KBM-7 (cell line): ENCODE results near the gene KCNN1.
"Not testable (repeated sequence)": the region's sequence is repeated elsewhere in the genome, so short reads cannot be mapped to it uniquely, and the experiment has no call there.

Experiments used
- DNase-seq: peaks from one replicate; pipeline ENCODE4 v3.0.0-alpha.2; 2015
- in situ Hi-C: fragments of 300-500 bp; cut with MboI; formaldehyde crosslinking; loops from 2 replicates; pipeline ENCODE4 v1.14.3; 2020; ENCODE audit warnings: low sequenced_read_pairs, low pct_unique_long_range_greater_than_20kb, mixed read lengths

Gene KCNN1

DNA sequence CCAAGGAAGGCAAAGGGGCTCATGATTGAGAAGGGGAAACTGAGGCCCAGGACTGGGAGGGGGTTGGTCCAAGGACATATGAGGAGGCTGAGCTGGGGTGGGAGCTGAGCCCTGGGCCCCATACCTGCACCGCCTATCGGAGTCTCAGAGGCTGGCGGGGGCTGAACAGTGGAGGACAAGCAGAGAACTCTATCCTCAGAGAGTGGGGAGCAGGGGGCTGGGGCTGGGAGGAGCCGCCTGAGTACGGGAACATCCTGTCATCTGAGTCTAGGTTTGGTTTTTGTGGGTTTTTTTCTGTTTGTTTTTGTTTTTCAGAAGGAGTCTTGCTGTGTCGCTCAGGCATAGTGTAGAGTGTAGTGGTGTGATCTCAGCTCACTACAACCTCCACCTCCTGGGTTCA lies 47.3 kb downstream of the KCNN1 start:
- no peak for DNase-seq
- in situ Hi-C loops: no loop called here

DNA sequence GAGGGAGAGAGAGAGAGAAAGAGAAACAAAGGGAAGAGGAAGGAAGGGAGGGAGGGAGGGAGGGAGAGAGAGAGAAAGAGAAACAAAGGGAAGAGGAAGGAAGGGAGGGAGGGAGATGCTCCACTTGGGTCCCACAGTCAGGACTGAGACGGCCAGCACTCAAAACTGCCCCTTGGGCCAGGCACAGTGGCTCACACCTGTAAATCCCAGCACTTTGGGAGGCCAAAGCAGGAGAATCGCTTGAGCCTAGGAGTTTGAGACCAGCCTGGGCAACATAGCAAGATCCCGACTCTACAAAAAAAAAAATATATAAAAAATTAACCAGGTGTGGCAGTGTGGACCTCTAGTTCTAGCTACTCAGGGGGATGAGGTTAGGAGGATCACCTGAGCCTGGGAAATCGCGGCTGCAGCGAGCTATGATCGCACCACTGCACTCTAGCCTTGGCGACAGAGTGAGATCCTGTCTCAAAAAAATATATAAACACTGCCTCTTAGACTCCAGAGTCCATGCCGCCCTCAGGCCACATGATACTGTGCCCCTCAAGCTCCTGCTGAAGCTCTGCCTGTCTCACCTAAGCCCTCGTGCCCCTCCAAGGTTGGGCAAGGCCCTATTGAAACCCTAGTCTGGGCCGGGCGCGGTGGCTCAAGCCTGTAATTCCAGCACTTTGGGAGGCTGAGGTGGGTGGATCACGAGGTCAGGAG lies 49.5 kb downstream of the KCNN1 start:
- no peak for DNase-seq
- in situ Hi-C loops: no loop called here

DNA sequence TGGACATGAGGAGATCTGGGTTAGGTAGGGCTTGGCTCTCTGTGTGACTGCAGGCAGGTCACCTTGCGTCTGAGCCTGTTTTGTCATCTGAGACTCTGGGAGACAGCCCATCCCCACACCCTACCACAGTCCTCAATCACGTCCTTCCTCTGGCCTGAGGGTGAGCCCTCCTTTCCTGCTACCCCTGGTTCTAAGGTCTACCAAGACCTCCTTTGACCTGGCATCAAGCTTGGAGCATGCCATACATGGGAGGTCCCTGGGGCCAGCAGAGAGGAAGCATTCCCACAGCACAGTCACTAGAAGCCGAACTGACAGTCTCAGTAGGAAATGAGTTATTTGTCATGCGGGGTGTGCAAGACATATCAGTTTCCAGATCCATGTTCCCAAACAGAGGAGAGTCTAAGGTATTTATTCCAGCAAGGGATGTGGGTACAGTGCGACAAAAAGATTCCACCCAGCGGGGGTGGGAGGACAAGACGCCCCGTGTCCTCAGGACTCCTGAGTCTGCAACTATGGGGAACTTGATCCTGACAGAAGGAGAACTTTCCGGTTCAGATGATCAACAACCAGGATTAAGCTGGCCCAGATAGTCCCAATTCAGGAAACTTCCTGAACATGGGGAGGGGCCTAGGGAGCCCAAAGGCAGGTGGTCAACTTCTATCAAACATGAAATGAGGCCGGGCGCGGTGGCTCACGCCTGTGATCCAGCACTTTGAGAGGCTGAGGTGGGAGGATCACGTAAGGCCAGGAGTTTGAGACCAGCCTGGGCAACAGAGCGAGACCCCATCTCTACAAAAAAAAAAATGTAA lies 50.6 kb downstream of the KCNN1 start:
- in situ Hi-C loops: no loop called here
- peak; percentile 36 for DNase-seq

DNA sequence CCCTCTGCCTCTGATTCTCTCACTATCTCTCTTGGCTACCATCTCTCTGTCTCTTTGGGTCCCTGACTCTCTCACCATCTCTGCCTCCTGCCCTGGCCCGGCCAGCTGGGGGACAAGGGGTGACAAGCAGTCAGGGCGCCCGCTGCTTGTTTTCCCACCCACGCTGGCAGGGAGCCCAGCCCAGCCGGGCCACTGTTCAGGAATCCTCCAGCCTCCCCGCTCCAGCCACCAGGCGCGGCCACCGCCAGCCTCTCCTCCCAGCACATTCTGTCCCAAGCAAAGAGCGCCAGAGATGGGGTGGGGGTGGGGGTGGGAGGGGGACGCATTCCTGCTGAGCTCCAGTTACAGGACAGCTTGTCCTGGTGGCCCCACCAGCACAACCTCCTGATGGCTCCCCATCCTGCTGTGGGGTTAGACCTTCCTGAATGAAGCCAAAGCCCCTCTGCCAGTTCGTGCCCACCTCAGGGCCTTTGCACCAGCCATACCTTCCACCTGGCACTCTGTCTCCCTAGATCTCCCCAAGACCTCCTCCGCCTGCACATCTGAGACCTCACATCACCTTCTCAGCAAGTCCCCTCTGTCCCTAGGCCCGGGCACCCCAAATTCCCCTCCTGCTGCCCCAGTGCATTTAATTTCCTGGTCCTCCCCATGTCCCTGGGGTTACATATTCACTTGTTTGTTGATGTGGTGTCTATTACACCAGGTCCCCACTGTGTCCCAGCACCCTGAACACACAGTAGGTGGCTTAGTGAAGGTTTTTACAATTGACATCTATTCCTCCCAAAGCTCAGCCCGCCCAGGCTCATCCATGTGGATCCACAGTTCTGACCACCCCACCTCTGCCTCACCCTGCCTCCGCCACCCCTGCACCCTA lies 53.5 kb downstream of the KCNN1 start:
- DNase-seq: no peak
- in situ Hi-C loops: no loop called here

DNA sequence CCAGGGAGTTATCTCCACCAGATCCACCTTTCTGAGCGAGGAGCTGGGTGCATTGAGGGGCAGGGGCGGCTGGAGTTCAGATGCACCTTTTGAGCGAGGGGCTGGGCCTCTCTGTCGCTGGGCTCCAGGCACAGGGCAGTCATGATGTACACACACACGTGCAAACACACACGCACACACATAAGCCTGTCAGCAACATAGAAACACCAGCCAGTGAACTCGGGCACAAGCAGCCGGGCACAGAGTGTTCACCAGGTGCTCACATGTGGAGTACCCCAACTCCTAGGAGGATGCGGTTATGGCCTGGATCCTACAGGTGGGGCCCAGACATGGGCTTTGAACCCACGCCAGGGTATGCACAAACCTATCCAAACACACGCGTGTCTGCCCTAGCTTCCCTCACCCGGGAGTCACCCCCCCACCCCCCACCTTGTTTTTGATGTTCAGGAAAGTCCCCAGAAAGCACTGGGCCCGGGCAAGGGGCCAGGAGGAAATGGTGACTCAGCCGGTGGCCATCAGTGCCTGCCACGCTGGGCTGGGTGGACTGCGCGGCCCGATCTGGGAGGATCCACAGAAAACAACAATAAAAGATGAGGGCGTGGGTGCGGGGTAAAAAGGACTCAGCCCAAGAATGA lies 54.3 kb downstream of the KCNN1 start:
- in situ Hi-C loops: no loop called here
- peak; percentile 75 for DNase-seq

DNA sequence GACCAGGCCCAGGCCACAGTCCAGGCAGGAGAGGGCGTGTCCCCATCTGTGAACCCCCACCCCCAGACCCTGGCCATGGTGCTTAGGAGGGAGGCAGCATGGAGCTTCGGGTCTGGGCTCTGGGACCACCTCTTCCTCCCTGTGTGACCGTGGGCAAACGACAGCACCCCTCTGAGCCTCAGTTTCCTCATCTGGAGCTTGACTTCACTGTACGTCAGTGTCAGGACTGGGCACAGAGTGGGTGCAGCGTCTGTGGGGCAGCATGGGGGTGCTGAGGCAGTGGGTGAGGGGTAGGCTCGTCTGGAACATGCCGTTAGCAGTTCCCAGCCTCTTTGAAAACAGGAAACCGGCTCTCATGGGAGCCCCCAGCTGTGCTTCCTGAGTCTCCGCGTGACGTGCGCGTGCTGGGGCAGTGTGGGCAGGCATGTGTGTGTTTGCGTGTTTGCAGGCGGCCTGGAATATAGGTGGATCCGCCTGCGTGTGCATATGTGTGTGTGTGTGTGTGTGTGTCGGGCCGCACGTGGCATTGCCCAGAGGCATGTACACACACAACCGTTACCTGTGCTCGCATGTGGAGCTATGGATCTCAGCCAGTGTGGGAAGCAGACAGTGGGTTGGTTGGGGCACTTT lies 56.8 kb downstream of the KCNN1 start:
- in situ Hi-C loops: no loop called here
- peak; percentile 99 for DNase-seq

DNA sequence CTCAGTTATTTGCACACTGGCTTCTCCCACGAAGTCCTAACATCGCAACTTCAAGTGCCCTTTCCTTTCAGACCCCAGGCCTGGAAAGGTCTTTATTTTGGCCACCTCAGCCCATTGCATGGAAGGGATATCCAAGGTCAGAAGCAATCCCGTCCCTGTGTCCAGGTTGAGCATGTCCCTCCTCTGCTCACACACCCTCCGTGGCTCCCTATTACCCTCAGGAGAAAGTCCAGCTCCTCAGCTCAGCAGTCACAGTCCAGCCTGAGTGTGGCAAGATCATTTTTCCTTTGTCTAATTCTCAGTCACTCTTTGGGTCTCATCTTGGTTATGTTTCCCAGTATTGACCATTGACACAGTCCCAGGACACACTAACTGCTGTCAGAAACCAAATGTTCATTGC lies 60.2 kb downstream of the KCNN1 start:
- DNase-seq: no peak
- in situ Hi-C loops: no loop called here

DNA sequence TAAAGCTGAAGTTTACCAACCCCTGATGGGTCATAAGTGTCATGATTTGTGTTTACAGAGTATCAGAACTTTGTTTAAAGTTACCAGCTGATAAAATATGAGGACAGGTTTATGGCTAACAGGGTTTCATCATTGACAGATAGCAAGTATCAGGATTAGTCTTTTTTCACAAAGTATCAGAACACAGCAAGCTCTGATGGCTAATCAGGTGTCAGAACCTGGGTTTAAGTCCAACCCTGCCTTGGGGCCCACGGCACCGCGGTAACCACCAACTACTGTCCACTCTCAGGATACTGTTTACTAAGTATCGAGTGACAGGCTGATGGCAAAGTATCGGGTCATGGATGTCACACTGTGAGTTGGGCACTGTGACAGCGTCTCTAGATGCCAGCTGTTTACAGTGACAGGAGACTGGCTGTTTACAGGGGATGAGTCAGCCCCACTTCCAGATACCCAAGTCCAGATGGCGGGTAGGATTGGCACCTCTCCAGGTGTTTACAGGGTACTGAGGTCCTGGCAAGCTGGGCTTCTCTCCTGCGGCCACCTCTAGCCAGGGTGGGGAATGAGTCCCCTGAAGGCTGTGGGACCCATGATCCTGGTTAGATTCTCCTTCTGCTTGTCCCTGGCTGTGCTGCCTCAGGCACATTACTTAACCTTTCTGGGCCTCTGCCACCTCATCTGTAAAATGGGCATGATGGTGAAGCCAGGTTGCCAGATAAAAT lies 62.9 kb downstream of the KCNN1 start:
- in situ Hi-C loops: no loop called here
- DNase-seq: no peak

DNA sequence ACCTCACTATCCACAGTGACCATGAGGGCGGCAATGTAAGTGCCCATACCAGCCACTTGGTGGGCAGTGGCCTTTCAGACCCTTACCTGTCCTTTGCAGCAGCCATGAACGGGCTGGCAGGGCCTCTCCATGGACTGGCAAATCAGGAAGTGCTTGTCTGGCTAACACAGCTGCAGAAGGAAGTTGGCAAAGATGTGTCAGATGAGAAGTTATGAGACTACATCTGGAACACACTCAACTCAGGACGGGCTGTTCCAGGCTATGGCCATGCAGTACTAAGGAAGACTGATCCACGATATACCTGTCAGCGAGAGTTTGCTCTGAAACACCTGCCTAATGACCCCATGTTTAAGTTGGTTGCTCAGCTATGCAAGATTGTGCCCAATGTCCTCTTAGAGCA lies 64.5 kb downstream of the KCNN1 start:
- in situ Hi-C loops: not testable (repeated sequence)
- DNase-seq: peak; percentile 43

DNA sequence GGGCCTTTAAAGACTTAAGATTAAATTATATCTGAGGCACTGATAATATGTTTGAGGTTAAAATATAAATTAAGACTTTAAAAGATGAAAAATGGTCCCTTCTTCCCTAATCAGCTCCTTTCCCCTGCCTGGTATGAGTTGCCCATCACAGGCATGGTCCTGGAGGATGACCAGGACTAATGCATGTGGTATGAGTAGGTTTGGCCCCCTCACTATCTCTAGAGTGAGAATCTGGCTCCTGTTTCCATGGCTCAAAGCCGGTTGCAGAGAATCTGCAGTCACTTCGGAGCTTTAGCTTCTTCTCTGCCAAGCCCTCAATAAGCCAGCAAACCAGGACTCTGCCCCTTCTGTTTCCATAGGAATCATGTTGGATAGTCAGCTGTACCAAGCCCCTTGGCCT lies 65.2 kb downstream of the KCNN1 start:
- DNase-seq, in situ Hi-C loops: not testable (repeated sequence)

DNA sequence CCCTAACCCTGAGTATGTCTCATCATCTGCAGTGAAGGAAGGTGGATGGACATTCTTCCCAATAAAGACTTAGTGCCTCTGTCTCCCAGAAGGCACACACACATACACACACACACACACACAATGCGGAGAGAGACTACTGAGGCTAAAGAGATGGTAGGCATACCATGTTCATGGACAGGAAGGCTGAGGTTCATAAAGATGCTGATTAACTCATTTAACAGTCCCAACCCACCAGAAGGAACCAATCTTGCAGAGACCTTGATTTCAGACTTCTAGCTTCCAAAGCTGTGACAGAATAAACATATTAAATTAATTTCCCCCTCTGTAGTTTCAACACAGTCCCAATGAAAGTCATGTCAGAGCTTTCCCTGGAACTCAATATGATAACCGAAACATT lies 74.1 kb downstream of the KCNN1 start:
- DNase-seq: no peak
- in situ Hi-C loops: no loop called here

DNA sequence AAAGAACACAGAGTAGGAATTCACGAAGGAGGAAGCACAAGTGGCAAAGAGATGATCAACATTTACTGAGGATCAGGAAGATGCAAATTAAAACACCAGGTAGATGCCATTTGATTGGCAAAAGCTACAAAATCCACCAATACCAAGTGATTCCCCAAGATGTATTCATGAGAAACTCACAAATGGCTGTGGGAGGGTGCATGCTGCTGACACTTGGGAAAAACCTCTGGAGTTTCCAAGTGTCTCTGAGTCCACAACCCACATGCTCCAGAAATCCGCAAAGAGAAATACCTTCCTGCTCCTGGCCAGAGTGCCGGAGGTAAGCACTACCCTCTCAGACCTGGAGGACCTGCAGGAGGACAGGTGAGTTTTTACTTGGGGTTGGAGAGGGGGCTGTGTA lies 76.8 kb downstream of the KCNN1 start:
- DNase-seq: no peak
- in situ Hi-C loops: no loop called here

DNA sequence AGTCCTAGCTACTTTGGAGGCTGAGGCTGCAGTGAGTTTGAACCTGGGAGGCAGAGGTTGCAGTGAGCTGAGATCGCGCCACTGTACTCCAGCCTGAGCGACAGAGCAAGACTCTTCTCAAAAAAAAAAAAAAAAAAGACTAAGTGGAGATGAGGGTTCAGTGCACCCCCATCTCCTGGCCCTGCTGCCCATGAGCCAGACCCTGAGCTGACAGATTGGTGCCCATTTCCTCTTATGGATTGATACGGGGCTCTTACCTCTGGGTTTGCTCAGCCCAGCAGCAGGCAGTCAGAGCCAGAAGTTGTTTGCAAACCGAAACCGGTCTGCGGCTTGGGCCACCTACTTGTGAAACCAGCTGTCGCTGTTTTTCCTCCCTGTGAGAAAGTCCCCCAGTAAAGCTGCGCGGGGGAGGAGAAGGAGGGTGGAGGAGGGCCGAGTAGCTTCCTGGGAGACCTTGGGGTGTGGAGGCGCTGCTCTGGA lies 78.0 kb downstream of the KCNN1 start:
- in situ Hi-C loops: no loop called here
- peak; percentile 79 for DNase-seq

DNA sequence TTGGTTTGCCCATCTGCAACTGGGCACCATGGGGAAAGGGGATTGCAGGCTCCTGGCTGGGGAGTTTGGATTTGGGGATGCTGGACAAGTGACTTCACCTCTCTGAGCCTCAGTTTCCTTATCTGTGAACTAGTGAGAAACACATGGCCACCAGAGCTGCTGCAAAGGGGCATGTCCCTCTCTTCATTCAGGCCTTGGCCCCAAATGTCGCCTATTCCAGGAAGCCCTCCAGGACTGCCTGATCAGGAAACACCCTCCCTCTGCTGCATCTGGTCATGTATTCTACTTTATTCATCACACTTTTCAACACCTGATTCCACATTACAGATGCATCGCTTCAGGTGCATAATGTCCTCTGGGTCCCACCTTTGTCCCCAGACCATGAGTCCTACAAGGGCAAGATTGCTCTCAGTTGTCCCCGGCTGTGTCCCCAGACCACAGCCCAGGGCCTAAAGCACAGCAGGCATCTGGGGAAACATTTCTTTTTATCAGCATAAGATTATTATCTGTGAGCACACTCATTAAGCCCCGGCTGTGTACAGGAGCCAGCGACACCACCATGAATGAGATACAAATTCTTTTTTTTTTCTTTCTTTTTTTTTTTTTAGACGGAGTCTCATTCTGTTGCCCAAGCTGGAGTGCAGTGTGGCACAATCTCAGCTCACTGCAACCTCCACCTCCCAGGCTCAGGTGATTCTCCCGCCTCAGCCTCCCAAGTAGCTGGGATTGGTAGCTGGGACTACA lies 78.6 kb downstream of the KCNN1 start:
- in situ Hi-C loops: no loop called here
- no peak for DNase-seq

DNA sequence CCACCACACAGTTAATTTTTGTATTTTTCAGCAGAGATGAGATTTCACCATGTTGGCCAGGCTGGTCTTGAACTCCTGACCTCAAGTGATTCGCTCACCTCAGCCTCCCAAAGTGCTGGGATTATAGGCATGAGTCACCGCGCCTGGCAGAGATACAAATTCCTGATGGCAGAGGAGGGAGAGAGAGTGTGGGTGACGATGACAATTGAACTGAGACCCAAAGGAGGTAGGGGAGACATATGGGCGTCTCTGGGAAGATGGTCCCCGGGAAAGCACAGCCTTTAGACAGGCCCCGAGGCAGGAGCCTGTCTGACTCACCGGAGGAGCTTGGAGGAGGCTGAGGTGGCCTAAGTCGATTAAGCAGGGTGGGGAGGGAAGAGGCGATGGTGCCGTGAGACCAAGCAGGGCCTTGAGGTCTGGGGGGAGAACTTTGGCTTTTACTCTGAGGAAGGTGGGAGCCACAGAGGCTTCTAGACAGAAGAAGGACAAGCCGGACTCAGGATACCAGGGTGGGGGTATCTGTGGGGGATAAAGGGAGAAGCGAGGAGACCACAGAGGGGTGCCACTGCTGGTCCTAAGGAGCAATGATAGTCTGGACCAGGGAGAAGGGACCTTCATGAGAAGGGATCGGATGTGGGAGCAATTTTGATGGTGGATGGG lies 79.3 kb downstream of the KCNN1 start:
- in situ Hi-C loops: no loop called here
- no peak for DNase-seq

DNA sequence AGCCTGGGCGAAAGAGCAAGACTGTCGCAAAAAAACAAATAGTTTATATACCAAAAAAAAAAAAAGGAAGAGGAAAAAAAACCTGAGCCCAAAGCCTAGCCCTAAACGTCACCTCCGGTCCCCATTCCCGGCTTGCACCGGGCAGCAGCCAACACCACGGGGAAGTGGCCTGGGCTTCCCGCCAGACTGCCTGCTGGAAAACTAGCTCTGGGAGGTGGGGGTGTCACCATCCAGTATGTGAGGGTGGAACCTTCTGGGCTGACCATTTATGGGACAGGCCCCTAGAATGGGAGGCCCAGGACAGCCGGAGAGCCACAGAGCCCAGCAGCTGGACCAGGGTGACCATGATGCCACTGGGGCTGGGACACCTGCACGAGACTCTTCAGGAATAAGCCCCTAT lies 82.5 kb downstream of the KCNN1 start:
- no peak for DNase-seq
- in situ Hi-C loops: no loop called here
